GM12878 (cell line): ENCODE data around the gene SRPK2.

ENCODE experiments used
- CEBPB ChIP-seq, 2 experiments: fragments of 150-350 bp in 1 of 2; IDR thresholded peaks; 2 replicates each; pipeline ENCODE4 v1.6.1; 2012 to 2014; ENCODE audit warnings: low read depth in 2 of 2, low read length in 2 of 2, borderline replicate concordance in 1 of 2, inconsistent platforms in 1 of 2
- POLR2A ChIP-seq: IDR thresholded peaks from 2 replicates; pipeline ENCODE4 v1.6.1; 2011; ENCODE audit warnings: low read depth, mild to moderate bottlenecking, low read length
- POLR2AphosphoS5 ChIP-seq: IDR thresholded peaks from 2 replicates; pipeline ENCODE4 v1.6.1; 2011; ENCODE audit warnings: mild to moderate bottlenecking, low read length, inconsistent platforms

- TF ChIP-seq CEBPB (IDR thresholded peaks at IDR 0.05; ENCODE audit: borderline replicate concordance in 1 of 2, low read depth in 2 of 2, low read length in 2 of 2) (no peak), POLR2A (no peak), POLR2AphosphoS5 (no peak)
Observed at GRCh38 chr7:105336009-105336408, 52.7 kb downstream of the SRPK2 start.
